CD4-positive, alpha-beta T cell treated with Interleukin-21 for 1 hour (primary cell): ENCODE data around the gene ITSN1.
"Not testable (repeated sequence)": the region's sequence is repeated elsewhere in the genome, so short reads cannot be mapped to it uniquely, and the experiment has no call there.

Experiments
- DNase-seq: peaks from one replicate; pipeline ENCODE4 v3.0.0-alpha.2; 2020

ITSN1 gene

DNA sequence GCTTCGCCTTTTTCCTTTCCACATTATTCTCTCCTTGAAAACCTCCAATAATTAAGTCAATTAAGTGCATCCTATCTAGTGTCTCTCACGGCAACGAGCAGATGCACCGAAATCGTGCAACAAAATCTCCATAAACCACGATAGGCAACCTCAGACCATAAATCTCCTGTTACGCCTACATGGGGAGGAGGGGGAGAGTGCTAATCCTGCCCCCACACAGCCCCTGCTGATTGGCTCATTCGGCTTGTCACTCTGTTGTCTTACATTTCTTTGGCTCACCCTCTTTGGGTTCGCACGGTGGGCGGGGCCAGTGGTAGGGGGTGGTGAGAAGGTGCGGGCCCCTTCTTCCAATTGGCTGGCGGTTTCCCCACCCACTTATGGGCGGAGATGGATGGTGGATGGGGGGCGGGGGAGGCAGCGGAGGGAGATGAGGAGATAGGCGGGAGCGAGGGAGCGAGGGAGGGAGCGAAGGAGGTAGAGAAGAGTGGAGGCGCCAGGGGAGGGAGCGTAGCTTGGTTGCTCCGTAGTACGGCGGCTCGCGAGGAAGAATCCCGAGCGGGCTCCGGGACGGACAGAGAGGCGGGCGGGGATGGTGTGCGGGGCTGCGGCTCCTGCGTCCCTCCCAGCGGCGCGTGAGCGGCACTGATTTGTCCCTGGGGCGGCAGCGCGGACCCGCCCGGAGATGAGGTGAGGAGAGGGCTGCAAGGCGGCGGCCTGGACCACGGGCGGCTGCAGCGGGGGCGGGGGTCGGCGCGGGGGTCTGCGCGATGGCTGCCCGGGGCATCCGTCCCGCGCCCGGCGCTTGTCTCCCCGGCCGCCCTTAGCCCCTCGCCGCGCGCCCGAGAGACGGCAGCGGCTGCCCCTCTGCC lies at the start of gene ITSN1:
ITSN1 (plus strand) TSS at position 475 of the 869 bp plus-strand sequence. CDS start 76,328 bp downstream, outside the sequence.
- DNase-seq: peak; percentile 100

DNA sequence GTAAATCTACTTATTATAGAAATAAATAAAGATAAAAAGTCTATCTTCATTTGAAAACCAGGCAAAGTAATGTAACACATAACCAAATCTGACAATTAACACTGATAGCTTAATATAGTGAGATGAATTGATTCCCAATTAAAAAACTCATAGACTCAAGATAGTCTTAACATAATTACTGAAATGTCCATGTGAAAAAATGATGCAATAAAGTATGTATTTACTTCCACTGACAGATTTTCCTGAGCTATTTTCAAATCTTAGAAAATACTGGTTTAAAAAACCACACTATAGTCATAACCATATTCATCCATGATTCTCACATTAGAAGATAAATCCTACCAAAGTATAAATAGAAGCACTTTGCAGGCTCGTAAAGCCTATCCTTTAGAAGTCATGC lies 44.2 kb upstream of the ITSN1 start:
- DNase-seq: no peak

DNA sequence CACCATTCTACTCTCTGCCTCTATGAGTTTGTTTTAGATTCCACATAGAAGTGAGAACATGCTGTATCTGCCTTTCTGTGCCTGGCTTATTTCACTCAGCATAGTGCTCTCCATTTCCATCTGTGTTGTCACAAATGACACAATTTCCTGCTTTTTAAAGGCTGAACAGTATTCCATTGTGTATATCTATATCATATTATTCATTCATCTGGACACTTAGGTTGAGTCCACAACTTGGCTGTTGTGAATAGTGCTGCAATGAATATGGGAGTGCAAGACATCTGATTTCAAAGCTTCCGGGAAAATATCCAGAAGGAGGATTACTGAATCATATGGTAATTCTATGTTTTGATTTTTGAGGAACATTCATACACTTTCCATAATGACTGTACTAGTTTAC lies 33.7 kb upstream of the ITSN1 start:
- DNase-seq: no peak

GRCh38 chr21:33611006-33611744 lies 31.1 kb upstream of the ITSN1 start:
- DNase-seq: no peak

GRCh38 chr21:33617565-33617964 lies 24.7 kb upstream of the ITSN1 start:
- not testable (repeated sequence) for DNase-seq

DNA sequence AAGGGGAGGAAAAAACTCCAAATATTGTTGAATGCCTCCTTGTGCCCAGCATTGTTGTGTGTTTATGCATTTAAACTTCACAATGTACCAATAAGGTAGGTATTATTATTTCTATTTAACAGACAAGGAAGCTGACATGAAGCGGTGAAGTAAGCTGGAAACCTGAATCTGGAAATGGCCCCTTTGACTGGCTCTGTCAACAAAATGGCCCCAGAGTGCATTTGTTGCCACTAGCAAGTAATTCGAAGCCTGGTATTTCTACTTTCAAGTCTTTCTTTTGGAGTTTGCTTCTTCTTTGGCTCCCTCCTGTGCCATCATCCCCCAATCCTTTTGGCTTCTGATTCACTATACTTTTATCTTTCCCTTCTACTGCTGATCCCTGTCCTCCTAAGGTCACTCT lies 23.9 kb upstream of the ITSN1 start:
- DNase-seq: no peak

GRCh38 chr21:33619726-33620125 lies 22.6 kb upstream of the ITSN1 start:
- no peak for DNase-seq

GRCh38 chr21:33622253-33622652 lies 20.0 kb upstream of the ITSN1 start:
- no peak for DNase-seq

GRCh38 chr21:33626151-33626550 lies 16.1 kb upstream of the ITSN1 start:
- not testable (repeated sequence) for DNase-seq

DNA sequence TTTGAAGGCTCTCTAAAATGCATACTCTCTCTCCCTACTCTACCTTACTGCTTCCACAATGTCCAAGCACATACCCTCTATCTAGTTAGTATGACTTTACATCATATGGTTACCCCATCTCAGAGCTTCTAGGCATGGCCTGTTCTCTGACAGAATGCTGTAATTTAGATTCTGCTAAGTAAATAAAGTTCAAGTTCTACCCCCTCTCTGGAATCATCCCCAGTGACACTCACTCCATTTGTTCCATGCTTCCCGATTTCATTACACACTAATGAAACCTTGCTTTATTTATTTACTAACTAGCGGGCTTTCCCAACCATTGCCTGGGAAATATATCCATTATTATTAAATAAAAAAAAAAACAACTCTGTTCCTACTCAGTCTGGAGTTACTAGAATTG lies 8.0 kb upstream of the ITSN1 start:
- DNase-seq: no peak

- no peak for DNase-seq
Measured at GRCh38 chr21:33640697-33641351, 1.5 kb upstream of the ITSN1 start.

DNA sequence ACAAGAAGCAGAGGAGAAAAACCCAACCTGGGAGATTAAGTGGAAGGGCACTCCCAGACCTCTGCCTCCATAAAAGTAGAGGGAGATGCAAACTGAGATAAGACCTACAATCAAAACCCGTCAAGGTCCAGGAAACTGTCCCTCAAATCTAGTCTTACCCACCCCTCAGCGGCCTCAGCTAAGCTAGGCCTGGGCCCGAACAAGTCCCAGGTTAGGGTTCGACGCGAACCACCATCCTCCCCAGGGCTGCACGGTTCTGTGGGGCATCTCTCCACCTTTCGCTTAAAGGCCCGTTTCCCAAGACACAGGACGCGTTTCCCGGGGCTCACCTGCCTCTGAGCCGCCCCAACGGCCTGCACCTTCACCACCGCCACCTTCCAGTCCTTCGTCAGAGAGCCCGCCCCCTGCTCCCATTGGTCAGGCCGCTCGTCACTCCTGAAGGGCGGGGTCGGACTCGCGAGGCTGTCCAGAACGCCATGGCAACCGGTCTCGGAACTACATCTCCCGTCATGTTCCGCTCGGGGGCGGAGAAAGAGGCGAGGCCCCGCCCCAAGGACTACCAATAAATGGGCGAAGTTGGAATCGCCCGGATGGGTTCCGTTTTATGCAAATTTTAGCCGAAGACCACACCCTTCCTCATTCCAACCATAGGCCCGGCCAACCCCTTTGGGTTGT lies 812 bp upstream of the ITSN1 start, which contains the start of gene CRYZL1:
CRYZL1 (minus strand) TSS at position 390 of the 675 bp plus-strand sequence. CDS start 10,190 bp downstream, outside the sequence.
- peak; percentile 100 for DNase-seq

DNA sequence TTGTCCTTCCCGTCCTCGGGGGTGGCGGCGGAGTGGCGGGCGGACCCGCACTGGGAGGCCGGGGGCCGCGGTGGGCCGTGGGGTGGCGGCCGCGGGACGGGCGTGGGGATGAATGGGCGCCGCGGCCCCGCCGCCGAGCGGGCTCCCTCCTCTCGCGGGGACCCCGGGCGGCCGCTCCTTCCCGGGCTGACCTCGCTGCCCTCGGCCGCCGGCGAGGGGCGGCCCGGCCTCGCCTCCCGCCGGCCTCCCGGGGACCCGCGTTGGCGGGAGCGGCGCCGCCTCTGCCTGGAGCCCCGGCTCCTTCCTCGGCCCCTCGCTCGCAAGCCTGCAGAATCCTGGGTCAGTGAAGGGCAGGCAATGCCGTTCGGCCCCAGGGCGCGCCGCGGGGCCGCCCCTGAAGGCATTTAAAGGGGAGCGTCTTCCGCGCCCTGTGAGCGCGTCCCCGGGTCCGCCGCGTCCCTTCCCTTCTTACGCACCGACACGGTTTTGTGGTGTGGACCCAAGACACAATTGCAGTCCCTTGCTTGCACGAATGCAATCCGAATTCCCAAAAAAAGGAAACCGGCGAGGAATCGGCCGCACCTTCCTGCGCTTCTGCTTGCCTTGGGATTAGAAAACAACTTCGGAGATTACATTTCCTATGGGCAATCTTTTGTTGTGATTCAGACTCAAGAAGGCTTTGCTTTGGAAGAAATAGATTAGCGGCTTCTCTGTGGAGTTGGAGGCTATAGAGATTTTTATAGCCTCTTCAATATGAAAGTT lies 776 bp downstream of the ITSN1 start:
- peak; percentile 13 for DNase-seq

GRCh38 chr21:33643658-33644311 lies 1.5 kb downstream of the ITSN1 start:
- DNase-seq: no peak

DNA sequence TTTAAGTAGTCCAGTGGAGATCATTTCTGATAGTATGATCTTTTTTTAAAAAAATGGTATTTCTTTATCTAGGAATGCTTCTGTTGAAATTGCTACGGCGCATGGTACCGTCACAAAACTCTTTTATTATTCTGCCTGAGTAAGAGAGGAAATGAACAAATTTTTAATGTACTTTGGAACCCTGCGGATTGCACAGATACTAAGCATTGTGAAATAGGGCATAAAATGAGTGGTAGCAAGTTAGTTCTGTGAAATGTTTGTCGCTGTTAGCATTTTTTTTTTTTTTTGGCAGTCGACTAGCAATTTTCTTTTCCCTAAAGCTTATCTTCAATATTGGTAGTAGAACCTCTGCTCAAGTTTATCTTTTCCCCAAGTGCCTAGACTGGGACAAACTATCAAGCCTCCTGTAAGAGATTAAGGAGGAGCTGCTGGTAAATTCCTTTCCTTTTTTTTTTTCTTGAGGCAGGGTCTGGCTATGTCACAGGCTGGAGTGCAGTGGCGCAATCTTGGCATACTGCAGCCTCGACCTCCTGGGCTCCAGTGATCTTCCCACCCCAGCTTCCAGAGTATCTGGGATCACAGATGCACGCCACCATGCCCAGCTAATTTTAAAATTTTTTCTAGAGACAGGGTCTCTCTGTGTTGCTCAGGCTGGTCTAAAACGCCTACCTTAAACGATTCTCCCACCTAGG lies 2.2 kb downstream of the ITSN1 start:
- no peak for DNase-seq

DNA sequence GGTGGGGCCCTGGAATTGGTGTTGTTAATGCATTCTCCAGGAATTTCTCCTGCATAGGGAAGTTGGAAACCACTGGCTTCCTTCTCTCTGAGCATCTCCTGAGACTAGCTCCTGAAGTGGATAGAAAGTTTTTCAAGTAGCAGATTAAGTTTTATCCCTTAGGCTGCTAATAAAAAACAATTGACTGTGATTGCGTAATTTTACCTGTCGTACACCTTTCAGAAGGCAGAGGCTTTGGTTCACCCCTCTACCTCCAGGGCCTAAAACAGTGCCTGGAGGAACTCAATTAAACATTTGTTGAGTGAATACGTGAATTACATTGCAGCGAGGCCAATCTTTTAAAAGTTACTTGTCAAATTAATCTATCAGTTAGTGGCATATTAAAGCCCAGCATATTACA lies 3.4 kb downstream of the ITSN1 start:
- no peak for DNase-seq

DNA sequence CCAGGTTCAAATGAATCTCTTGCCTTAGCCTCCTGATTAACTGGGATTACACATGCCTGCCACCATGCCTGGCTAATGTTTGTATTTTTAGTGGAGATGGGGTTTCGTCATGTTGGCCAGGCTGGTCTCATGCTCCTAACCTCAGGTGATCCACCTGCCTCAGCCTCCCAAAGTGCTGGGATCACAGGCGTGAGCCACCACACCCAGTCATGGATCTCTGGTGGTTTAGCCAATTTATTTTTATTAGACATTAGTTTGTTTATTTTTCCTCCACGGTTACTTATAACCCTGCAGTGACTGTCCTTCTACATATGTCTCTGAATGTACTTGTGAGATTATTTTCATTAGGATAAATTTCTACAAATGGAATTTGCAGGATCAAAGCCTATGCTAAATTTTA lies 5.3 kb downstream of the ITSN1 start:
- DNase-seq: no peak

- no peak for DNase-seq
Measured at GRCh38 chr21:33648555-33648954, 6.3 kb downstream of the ITSN1 start.

- no peak for DNase-seq
Measured at GRCh38 chr21:33650230-33650629, 7.9 kb downstream of the ITSN1 start.

- no peak for DNase-seq
Measured at GRCh38 chr21:33650929-33651509, 8.7 kb downstream of the ITSN1 start.
